Endothelial cell of umbilical vein (primary cell): ENCODE measurements around the gene SLC12A7. TPM values are rescaled to one million over a fixed set of nuclear protein-coding genes. Genes with fewer than 3 reads are reported as not detected.

Source experiments
- BruUV-seq: library from RNA; stranded (reverse); fragments of 400-500 nt; replicated peaks from 2 replicates; lab custom pipeline; 2021; lab: Mats Ljungman, UMichigan
- CTCF ChIA-PET: fragments of 300-600, 350-600 bp; sonication (Branson Sonifier 250); formaldehyde crosslinking; loops from one replicate; lab custom pipeline; 2021; ENCODE audit warnings: antibody characterized with exemption, inconsistent platforms; lab: Charles Lee
- POLR2A ChIA-PET: fragments of 300-600, 350-600 bp; sonication (Branson Sonifier 250); formaldehyde crosslinking; loops from one replicate; lab custom pipeline; 2021; ENCODE audit warnings: antibody characterized with exemption, inconsistent platforms; lab: Charles Lee
- DNase-seq: peaks from one replicate; pipeline ENCODE4 v3.0.0-alpha.2; 2011; ENCODE audit warnings: low read depth, low spot score
- FAIRE-seq: peaks from 2 replicates; lab custom pipeline; 2011; peaks lifted over from hg19 to GRCh38; lab: Jason Lieb, UNC
- H2AFZ ChIP-seq: 2 replicates; pipeline ENCODE4 v1.6.0; 2012; ENCODE audit warnings: low read depth, low read length, control low read depth, inconsistent platforms
- H3K27ac ChIP-seq: 2 replicates; pipeline ENCODE4 v1.5.1; 2011; ENCODE audit warnings: low read depth, mild to moderate bottlenecking, control low read depth, low read length, moderate library complexity; ENCODE audit not compliant: insufficient read depth
- H3K27me3 ChIP-seq, 2 experiments: 2 replicates each; pipeline versions ENCODE4 v1.6.0 to v1.6.1; 2011; ENCODE audit warnings: low read length in 2 of 2, mixed read lengths in 1 of 2; ENCODE audit not compliant: control insufficient read depth in 2 of 2, insufficient read depth in 2 of 2
- H3K36me3 ChIP-seq, 2 experiments: 2 replicates in 1 of 2; 3 replicates in 1 of 2; pipeline ENCODE4 v1.5.1; 2011; ENCODE audit warnings: low read length in 2 of 2, mild to moderate bottlenecking in 1 of 2, moderate library complexity in 1 of 2; ENCODE audit not compliant: control insufficient read depth in 2 of 2, insufficient read depth in 2 of 2; ENCODE audit errors: extremely low read depth in 1 of 2
- H3K4me1 ChIP-seq: 3 replicates; pipeline ENCODE4 v1.5.1; 2011; ENCODE audit warnings: mild to moderate bottlenecking, low read length; ENCODE audit not compliant: control insufficient read depth, insufficient read depth; ENCODE audit errors: extremely low read depth
- H3K4me2 ChIP-seq: 2 replicates; pipeline ENCODE4 v1.6.1; 2011; ENCODE audit warnings: low read length, control low read depth, mixed read lengths; ENCODE audit not compliant: insufficient read depth
- H3K4me3 ChIP-seq, 3 experiments: fragments of 200-600 bp in 1 of 3; sonication (generic), shearing (Covaris generic) in 1 of 3; replicated peaks in 1 of 3; 2 replicates each; pipeline ENCODE4 v1.5.1; 2011 to 2016; ENCODE audit warnings: control low read depth in 3 of 3, low read length in 3 of 3, mild to moderate bottlenecking in 2 of 3, inconsistent platforms in 1 of 3, low read depth in 1 of 3, moderate library complexity in 1 of 3; ENCODE audit not compliant: insufficient read depth in 1 of 3
- H3K79me2 ChIP-seq: 2 replicates; pipeline ENCODE4 v1.6.0; 2012; ENCODE audit warnings: low read length, inconsistent platforms; ENCODE audit not compliant: control insufficient read depth, insufficient read depth
- H3K9ac ChIP-seq: replicated peaks from 2 replicates; pipeline ENCODE3; 2011; ENCODE audit warnings: low read length, control low read depth; ENCODE audit not compliant: insufficient read depth; ENCODE audit errors: extremely low read depth
- H3K9me1 ChIP-seq: replicated peaks from 3 replicates; pipeline ENCODE4 v1.6.0; 2011; ENCODE audit warnings: mild to moderate bottlenecking, low read length; ENCODE audit not compliant: control insufficient read depth, insufficient read depth; ENCODE audit errors: extremely low read depth
- H3K9me3 ChIP-seq: replicated peaks from 2 replicates; pipeline ENCODE4 v1.5.1; 2012; ENCODE audit warnings: low read length, inconsistent platforms; ENCODE audit not compliant: control insufficient read depth, insufficient read depth
- H4K20me1 ChIP-seq: replicated peaks from 2 replicates; pipeline ENCODE3; 2011; ENCODE audit warnings: mild to moderate bottlenecking, low read length; ENCODE audit not compliant: control insufficient read depth, insufficient read depth; ENCODE audit errors: extremely low read depth
- EZH2 ChIP-seq: IDR thresholded peaks from 2 replicates; pipeline ENCODE4 v1.6.1; 2012; ENCODE audit warnings: borderline replicate concordance, low read depth, mild to moderate bottlenecking, moderate library complexity, low read length, inconsistent platforms; ENCODE audit not compliant: severe bottlenecking
- FOS ChIP-seq: IDR thresholded peaks from 2 replicates; pipeline ENCODE4 v1.6.1; 2011; ENCODE audit warnings: mild to moderate bottlenecking, low read length, moderate library complexity, borderline replicate concordance; ENCODE audit not compliant: insufficient read depth
- GATA2 ChIP-seq: IDR thresholded peaks from 2 replicates; pipeline ENCODE4 v1.7.0; 2011; ENCODE audit warnings: low read depth, mild to moderate bottlenecking, moderate library complexity, mixed read lengths, low read length; ENCODE audit not compliant: insufficient read length, insufficient read depth
- JUN ChIP-seq: IDR thresholded peaks from 2 replicates; pipeline ENCODE4 v1.6.1; 2011; ENCODE audit warnings: borderline replicate concordance, low read depth; ENCODE audit not compliant: insufficient read length, insufficient read depth
- MYC ChIP-seq: IDR thresholded peaks from one replicate; pipeline ENCODE4 v1.6.1; 2011; ENCODE audit warnings: mild to moderate bottlenecking, low read depth, low read length
- POLR2A ChIP-seq: IDR thresholded peaks from 2 replicates; pipeline ENCODE4 v1.6.1; 2012; ENCODE audit warnings: low read depth, mild to moderate bottlenecking, control low read depth, low read length
- POLR2AphosphoS5 ChIP-seq: IDR thresholded peaks from 2 replicates; pipeline ENCODE4 v1.6.1; 2012; ENCODE audit warnings: low read depth, mild to moderate bottlenecking, control low read depth, low read length, moderate library complexity; ENCODE audit not compliant: insufficient read depth
- dilution Hi-C: fragments of 300-500 bp; cut with MboI; formaldehyde crosslinking; loops from one replicate; pipeline ENCODE4 v1.15.0; 2019; ENCODE audit warnings: low sequenced_read_pairs; ENCODE audit not compliant: extremely low pct_ligation_motif_present
- intact Hi-C: fragments of 100-400 bp; cut with micrococcal nuclease; formaldehyde crosslinking; loops from one replicate; pipeline ENCODE4 v1.10.0; 2022
- polyA plus RNA-seq, 4 experiments: library from polyadenylated mRNA; depleted of rRNA in 3 of 4; stranded (reverse) in 3 of 4; unstranded in 1 of 4; fragments of >200 nt; gene quantifications; 2 replicates each; pipeline versions ENCODE4 v1.2.1 to v1.2.3, GENCODE V29; 2011 to 2012; ENCODE audit warnings: missing spikeins in 1 of 4
- total RNA-seq: library from RNA; stranded (reverse); gene quantifications from 2 replicates; pipeline ENCODE4 v1.2.3, GENCODE V29; 2021
- TF ChIP-seq, protein P1 (sequence below), 2 donors: IDR thresholded peaks; 1 replicate in 1 of 2; 2 replicates in 1 of 2; pipeline ENCODE4 v1.5.1; 2011; ENCODE audit warnings: low read length in 2 of 2, mild to moderate bottlenecking in 2 of 2, moderate library complexity in 2 of 2, control low read depth in 1 of 2, inconsistent platforms in 1 of 2, low read depth in 1 of 2; ENCODE audit not compliant: insufficient read depth in 1 of 2; ENCODE audit errors: extremely low read depth in 1 of 2
- TF ChIP-seq, protein P2 (sequence below): IDR thresholded peaks from 2 replicates; pipeline ENCODE4 v1.6.1; 2011; ENCODE audit not compliant: insufficient read depth, insufficient read length

The SLC12A7 gene
- total and polyA plus RNA-seq, 2 donors (not counting 3 experiments of a cell fraction or from before 2014, with no cell fraction given), result 16.4 to 38.8 TPM

DNA sequence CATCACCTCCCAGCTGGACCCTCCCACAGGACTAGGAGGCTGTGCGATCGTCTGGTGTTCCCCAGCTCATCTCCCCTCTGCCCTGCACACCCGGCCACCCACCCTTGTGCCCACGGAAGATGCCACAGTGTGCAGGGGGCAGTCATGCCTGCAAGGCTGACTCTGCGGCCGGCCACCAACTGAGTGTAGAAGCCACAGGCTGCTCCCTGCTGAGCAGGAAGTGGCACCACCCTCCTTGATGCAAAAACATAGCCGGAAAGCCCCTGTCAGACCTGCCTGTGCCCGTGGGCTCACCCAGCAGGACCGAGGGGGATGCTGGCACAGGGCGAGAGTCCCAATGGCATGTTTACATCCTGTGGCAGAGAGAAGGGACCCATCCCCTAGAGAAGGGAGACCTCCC lies 40.3 kb upstream of the SLC12A7 start:
- H3K4me2 ChIP-seq, result no peak overlapping the region
- no peak overlapping the region for H3K4me3 ChIP-seq
- ChIA-PET CTCF (no interaction called here), POLR2A (no interaction called here)
- H4K20me1 ChIP-seq, result no peaks in the 10 kb centered on the region
- H3K27ac ChIP-seq, result no peak overlapping the region
- H3K4me1 ChIP-seq, result no peaks in the 10 kb centered on the region
- intact Hi-C loops, result no loop called here
- BruUV-seq, result no TSS peak
- H3K36me3 ChIP-seq, result no peaks in the 10 kb centered on the region
- H2AFZ ChIP-seq, result no peak overlapping the region
- no peak overlapping the region for H3K9ac ChIP-seq
- H3K27me3 ChIP-seq, result peaks cover 20 to 23% of the 10 kb centered on the region in 2 experiments
- H3K9me3 ChIP-seq, result no peaks in the 10 kb centered on the region
- DNase-seq, result no peak
- no peaks in the 10 kb centered on the region for H3K79me2 ChIP-seq
- H3K9me1 ChIP-seq, result no peaks in the 10 kb centered on the region
- FAIRE-seq, result no peak
- TF ChIP-seq EZH2 (no peak), JUN (no peak), MYC (no peak), POLR2A (no peak), FOS (no peak), GATA2 (no peak), POLR2AphosphoS5 (no peak)
- TF ChIP-seq, protein P1, sequence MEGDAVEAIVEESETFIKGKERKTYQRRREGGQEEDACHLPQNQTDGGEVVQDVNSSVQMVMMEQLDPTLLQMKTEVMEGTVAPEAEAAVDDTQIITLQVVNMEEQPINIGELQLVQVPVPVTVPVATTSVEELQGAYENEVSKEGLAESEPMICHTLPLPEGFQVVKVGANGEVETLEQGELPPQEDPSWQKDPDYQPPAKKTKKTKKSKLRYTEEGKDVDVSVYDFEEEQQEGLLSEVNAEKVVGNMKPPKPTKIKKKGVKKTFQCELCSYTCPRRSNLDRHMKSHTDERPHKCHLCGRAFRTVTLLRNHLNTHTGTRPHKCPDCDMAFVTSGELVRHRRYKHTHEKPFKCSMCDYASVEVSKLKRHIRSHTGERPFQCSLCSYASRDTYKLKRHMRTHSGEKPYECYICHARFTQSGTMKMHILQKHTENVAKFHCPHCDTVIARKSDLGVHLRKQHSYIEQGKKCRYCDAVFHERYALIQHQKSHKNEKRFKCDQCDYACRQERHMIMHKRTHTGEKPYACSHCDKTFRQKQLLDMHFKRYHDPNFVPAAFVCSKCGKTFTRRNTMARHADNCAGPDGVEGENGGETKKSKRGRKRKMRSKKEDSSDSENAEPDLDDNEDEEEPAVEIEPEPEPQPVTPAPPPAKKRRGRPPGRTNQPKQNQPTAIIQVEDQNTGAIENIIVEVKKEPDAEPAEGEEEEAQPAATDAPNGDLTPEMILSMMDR (IDR thresholded peaks at IDR 0.05; ENCODE audit: extremely low read depth in 1 of 2, insufficient read depth in 1 of 2, low read depth in 1 of 2, low read length in 2 of 2), result no peak
- TF ChIP-seq, protein P2, sequence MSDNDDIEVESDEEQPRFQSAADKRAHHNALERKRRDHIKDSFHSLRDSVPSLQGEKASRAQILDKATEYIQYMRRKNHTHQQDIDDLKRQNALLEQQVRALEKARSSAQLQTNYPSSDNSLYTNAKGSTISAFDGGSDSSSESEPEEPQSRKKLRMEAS, result no peak
- dilution Hi-C loops, result no loop called here
